Fibroblast of skin of right biceps (primary cell): ENCODE data around the gene CCNK.

Experiments
- DNase-seq: peaks from one replicate; pipeline ENCODE4 v3.0.0-alpha.2; 2013

Gene CCNK

GRCh38 chr14:99538275-99538674 lies 57.1 kb downstream of the CCNK start:
- DNase-seq, result peak; percentile 33

GRCh38 chr14:99538733-99539132 lies 57.5 kb downstream of the CCNK start:
- DNase-seq, result no peak

GRCh38 chr14:99539491-99539890 lies 58.3 kb downstream of the CCNK start:
- no peak for DNase-seq

- no peak for DNase-seq
These were observed 59.2 kb downstream of the CCNK start for GRCh38 chr14:99540196-99541032.

GRCh38 chr14:99541211-99541610 lies 60.0 kb downstream of the CCNK start:
- DNase-seq, result no peak

DNA sequence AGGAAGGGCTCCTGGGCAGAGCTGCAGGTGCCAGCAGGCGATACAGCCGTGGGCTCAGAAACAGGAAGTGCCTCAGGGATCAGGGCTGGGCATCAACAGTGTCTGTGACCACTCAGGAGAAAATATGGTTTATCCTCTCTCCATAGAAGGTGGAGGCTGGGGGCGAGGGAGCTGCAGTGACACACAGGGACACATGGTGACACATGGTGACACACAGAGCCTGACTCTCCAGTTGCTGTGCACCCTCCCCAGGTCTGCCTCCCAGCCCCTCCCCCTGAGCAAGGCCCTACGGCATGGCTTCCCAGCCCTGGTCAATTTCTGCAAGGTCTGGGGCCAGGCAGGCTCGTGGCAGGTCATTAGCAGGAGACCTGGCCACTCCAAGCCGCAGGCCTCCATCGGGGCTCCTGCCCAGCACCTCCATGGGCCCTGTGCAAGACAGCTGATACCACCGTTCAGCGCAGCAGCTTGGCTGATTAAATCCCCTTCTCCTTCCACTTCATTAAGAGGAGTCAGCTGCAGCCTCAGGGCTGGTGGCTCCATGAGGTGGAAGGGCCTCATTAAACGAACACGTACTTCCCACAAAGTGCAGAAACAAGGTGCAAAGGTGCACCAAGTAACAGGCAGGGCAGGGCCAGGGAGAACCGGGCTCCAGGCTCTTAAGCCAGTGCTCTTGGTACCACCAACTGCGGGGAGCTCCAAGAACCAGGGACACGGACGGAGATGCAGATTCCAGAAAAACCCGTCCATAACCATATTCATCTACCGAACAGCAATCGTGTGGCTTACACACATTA lies 60.7 kb downstream of the CCNK start:
- no peak for DNase-seq

GRCh38 chr14:99542566-99542965 lies 61.4 kb downstream of the CCNK start:
- DNase-seq, result no peak

DNA sequence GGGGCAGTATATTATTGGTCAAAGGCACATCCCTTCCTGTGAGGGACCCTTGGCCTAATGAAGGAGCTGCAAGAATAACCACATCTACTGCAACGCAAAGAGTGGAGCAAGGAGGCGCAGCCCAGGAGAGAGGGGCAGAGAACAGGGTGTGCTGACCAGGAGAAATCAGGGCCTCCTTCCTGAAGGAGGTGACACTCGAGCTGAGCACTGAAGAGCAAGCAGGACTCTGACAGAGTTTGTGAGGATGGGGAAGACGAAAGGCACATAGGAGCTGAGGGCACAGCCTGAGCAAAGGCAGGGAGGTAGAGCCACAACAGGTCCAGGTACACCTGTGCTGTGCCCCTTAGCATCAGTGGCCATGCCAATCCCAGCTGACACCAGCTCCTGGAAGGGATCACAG lies 62.2 kb downstream of the CCNK start:
- DNase-seq, result no peak

DNA sequence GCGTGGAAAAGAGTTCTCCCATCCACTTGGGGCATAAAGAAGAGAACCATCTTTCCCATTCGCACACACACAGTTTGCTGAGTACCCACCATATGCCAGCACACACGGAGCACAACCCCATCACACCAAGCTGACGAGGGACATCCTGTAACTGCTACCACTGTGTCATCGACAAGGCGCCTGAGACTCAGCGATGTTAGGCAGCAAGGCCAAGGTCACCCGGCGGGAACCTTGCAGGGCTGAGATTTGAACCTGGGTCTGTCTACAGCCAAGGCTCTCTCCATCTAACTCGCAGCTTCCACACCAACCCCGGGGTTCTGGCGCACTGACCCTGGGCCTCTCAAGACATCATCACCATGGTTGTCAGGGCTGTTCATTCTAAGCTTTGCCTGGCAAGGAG lies 62.8 kb downstream of the CCNK start:
- DNase-seq, result no peak

- no peak for DNase-seq
These were observed 63.8 kb downstream of the CCNK start for GRCh38 chr14:99544991-99545390.

DNA sequence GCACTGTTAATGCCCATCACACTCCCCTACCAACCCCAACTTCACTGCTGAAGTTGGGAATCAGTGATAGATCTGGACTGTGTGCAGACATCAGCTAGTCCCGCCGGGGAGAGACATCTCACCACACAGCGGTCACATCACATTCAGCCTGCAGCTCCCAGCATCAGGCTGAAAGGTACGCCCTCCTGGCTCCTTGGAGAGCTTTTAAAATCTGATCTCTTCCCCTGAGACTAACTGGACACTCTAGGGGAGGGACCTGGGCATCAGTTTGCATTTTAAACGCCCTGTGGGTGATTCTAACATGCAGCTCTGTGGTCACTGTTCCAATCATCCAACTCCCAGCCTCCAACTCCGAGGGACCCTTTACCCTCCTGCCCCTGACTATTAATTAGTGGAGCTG lies 64.4 kb downstream of the CCNK start:
- no peak for DNase-seq

DNA sequence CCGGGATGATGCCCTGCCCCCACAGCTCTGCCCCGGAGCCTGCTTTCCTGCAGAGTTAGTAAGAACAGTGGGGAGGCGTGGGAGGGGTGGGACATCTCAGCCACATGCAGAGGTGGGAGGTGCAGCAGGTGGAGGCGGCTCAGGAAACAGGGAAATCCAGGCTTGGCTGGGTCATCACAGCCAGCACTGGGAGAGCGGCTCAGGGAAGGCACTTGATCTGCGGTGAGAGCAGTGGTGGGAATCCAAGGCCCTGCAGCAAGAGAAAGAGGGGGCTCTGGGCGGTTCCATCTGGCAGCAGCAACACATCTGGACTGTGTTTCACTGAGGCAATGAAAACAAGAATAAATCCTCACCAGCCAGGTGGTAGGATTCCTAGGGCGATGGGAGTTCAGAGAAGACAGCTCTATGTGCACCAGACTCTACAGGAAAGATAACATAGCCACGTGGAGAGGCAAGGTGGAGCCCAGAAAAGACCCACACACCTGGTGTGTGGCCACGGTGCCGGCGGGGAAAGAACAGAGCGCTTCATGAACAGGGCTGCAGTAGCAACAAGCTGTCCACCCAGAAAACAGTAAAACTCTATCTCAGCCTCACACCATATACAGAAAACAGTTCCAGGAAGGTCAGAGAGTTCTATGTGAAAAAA lies 65.1 kb downstream of the CCNK start:
- DNase-seq, result no peak

DNA sequence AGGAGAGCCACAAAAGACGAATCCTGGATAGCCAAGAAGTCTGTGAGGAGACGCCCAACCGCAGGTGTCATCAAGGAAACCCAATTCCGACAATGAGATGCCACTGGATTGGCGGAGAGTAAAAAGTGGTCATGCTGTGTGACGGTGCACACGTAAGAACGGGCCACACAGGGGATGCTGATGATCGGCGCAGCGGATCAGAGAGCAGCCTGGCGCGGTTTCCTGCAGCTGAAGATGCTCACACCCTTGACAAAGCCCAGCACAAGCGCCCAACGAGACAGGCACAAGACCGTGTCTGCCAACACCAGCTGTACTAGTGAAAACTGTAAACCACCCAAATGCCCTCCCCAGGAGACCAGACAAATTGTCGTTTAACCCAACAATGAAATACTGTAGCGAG lies 67.0 kb downstream of the CCNK start:
- no peak for DNase-seq

DNA sequence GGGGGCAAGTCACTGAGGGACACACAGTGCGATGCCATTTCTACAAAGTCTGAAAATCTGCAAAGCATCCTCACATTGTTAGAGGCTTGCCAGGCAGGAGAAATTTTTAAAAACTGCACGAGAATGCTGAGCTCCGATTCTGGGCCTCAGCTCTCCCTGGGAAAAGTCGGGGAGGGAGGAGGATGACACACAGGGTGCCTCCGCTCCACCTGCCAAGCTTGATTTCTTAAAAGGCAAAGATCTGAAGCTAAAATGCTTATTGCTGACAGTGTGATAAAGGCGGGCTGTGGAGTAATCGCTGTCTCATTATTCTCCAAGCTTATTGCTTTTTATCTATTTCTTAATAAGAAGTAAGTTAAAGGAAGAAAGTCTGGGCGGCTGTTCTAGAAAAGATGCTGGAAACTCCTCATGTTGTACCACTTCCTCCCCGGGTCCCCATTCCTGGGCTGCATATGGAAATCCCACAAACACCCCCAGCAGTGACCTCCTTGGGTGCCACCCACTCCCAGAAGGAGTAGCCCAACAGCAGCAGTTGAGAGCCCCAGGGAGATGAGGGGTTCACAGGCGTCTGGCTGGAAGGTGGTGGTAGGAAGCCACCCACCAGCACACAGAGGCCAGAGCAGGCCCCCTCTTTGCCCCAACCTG lies 67.8 kb downstream of the CCNK start:
- no peak for DNase-seq

DNA sequence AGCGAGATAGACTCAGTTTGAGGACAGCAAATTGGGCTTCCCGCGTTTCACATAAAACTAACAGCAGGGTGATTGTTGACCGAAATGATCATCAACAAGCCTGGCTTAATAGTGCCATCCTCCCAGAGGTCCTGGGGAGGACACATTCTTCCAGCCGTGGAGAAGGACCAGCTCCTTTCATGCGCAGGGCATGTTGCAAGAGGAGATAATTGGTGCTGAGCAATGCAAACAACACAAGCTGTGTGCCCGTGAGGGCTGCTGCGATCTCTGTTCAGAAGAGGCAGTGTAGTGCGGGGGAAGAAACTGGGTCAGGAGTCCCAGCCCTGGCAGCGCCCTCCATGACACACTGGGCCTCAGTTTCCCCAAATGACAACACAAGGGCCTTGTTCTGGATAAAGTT lies 68.5 kb downstream of the CCNK start:
- DNase-seq, result no peak

DNA sequence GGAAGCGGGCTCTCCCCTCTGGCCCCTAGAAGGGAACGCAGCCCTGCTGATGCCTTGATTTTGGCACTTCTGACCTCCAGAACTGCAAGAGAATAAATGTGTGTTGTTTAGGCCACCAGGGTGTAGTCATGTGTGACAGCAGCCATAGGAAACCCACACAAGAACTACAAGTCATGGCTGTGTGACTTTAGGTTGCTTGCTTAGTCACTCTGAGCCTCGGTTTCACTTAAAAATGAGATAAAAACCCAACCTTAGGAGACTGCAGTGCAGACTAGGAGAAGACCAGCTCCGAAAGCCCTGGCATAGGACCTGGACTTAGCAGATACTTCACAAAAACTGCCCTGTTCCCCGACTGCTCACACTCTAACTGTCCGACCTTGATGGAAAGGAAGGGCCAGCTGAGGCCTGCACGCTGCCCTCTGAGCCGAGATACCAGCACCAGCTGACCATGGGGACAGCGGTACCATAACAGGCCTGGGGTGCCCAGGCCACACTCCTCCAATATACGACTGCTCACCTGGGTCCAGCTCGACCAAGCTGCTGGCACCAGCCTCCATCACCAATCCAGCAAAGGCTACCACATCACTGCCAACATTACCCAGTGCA lies 69.3 kb downstream of the CCNK start:
- no peak for DNase-seq

- DNase-seq, result no peak
These were observed 70.1 kb downstream of the CCNK start for GRCh38 chr14:99551034-99551922.

DNA sequence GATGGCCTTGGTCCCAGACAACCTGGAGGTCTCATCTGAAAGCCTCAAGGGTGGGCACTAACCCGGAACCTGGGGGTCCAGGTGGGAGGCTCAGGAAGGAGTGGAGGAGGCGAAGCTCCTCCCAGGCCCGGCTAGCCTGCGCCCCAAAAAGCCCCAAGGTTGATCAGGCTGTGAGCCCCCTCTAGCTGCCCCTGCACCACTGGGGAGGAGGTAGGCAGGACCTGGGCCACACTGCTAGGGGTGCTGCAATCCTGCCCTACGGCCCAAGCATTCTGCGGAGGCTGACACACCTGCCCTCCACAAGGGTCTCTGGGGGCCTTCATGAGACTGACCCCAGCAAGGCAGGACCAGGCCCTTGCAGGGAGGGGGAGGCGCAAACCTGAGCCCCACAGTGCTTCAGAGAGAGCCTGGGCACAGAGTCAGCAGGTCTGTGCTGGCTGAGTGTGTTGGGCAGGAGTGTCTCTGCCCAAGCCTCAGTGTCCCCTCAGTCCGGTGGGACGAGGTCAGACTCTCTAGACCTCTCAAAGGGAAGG lies 70.9 kb downstream of the CCNK start:
- no peak for DNase-seq

DNA sequence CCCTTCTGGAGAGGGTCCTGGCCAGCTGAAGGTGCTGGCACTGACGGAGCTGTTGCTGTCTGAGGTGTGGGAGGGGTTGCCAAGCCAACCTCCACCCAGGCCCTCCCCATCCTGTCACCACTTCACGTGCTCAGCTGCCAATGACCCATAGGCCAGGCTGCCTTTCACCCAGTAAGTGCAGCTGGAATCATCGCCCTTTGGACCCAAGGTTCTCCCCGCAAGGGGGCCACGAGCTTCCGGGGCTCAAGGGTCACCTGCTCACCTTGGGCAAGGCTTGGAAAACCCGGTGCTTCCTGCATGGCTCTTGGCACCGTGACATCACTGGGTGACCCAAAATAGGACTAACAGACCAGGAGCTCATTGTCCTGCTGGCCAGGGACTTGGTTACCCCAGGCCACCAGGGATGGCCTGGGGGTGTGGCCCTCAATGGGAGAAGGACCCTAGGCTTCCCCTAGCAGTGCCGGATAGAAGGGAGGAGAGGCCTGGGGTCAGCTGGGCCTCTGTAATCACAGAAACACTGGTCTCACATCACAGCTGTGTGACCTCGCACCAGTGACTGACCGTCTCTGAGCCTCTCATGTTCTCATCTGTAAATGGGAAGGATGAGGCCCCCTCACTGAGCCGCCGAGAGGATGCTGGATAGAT lies 71.5 kb downstream of the CCNK start:
- no peak for DNase-seq

GRCh38 chr14:99554184-99554583 lies 73.0 kb downstream of the CCNK start:
- no peak for DNase-seq
